A549 (cell line): ENCODE results near the gene CARMIL1. TPM values are rescaled to one million over a fixed set of nuclear protein-coding genes. Genes with fewer than 3 reads are reported as not detected.

Source experiments
- ATAC-seq, 2 experiments: fragments of 200-7000 bp in 1 of 2; fragments of >200 bp in 1 of 2; cut with Nextera tagmentation in 1 of 2; cut with Tn5 transposase in 1 of 2; 3 replicates each; pipeline versions ENCODE4 v1.8.0 to v1.9.1; 2018 to 2020; ENCODE audit warnings: mild to moderate bottlenecking in 1 of 2, moderate library complexity in 1 of 2
- CTCF ChIA-PET: fragments of 300-600 bp; sonication (Branson Sonifier 250); formaldehyde crosslinking; extraction: SDS; loops from one replicate; lab custom pipeline; 2021; ENCODE audit warnings: antibody characterized with exemption, inconsistent platforms; lab: Yijun Ruan, JAX
- POLR2A ChIA-PET: fragments of 350-600 bp; formaldehyde crosslinking; extraction: SDS; loops from one replicate; lab custom pipeline; 2021; ENCODE audit warnings: antibody characterized with exemption, inconsistent platforms; lab: Yijun Ruan, JAX
- DNase-seq, 2 experiments: peaks; one replicate each; pipeline versions ENCODE4 v3.0.0 to v3.0.0-alpha.2; 2011 to 2016; ENCODE audit warnings: low read depth in 1 of 2, low spot score in 1 of 2
- FAIRE-seq: peaks from 2 replicates; lab custom pipeline; 2011; peaks lifted over from hg19 to GRCh38; lab: Jason Lieb, UNC
- H3K27ac ChIP-seq, 2 experiments: fragments of >200 bp; sonication (Bioruptor Twin); formaldehyde crosslinking; 3 replicates each; pipeline ENCODE4 v1.5.1; 2016 to 2017
- H3K4me1 ChIP-seq: fragments of >200 bp; sonication (Bioruptor Twin); formaldehyde crosslinking; 3 replicates; pipeline ENCODE4 v1.6.1; 2016
- H3K4me2 ChIP-seq: fragments of >200 bp; sonication (Bioruptor Twin); formaldehyde crosslinking; 3 replicates; pipeline ENCODE4 v1.6.1; 2016
- H3K4me3 ChIP-seq: fragments of >200 bp; sonication (Bioruptor Twin); formaldehyde crosslinking; 3 replicates; pipeline ENCODE4 v1.5.1; 2016
- H3K9me3 ChIP-seq: fragments of >200 bp; sonication (Bioruptor Twin); formaldehyde crosslinking; 3 replicates; pipeline ENCODE4 v1.6.1; 2016
- CBX2 ChIP-seq: fragments of 200-600 bp; sonication (generic); IDR thresholded peaks from 2 replicates; pipeline ENCODE4 v1.6.1; 2016; ENCODE audit warnings: low read depth, mild to moderate bottlenecking, borderline replicate concordance
- CTCF ChIP-seq: fragments of >200 bp; sonication (Bioruptor Twin); formaldehyde crosslinking; IDR thresholded peaks from 3 replicates; pipeline ENCODE4 v1.5.1; 2016
- E2F6 ChIP-seq: IDR thresholded peaks from 2 replicates; pipeline ENCODE4 v1.6.1; 2012; ENCODE audit warnings: low read depth, borderline replicate concordance
- ESRRA ChIP-seq: fragments of 150-350 bp; IDR thresholded peaks from 2 replicates; pipeline ENCODE4 v1.6.1; 2014; ENCODE audit warnings: mild to moderate bottlenecking, low read length, borderline replicate concordance
- FOSB ChIP-seq: fragments of 250-450 bp; sonication (Bioruptor Pico); IDR thresholded peaks from 2 replicates; pipeline ENCODE4 v1.5.0; 2020; ENCODE audit warnings: mild to moderate bottlenecking, moderate library complexity
- FOXS1 ChIP-seq: fragments of 250-450 bp; sonication (Bioruptor Pico); IDR thresholded peaks from 2 replicates; pipeline ENCODE4 v1.5.0; 2020; ENCODE audit warnings: mild to moderate bottlenecking, moderate library complexity
- HDAC2 ChIP-seq: fragments of 200-600 bp; sonication (generic); IDR thresholded peaks from 2 replicates; pipeline ENCODE4 v1.6.1; 2016
- HOXA7 ChIP-seq: fragments of 250-450 bp; sonication (Bioruptor Pico); IDR thresholded peaks from 2 replicates; pipeline ENCODE4 v1.5.0; 2020; ENCODE audit warnings: mild to moderate bottlenecking, moderate library complexity
- HOXB5 ChIP-seq: fragments of 250-450 bp; sonication (Bioruptor Pico); IDR thresholded peaks from 2 replicates; pipeline ENCODE4 v1.5.0; 2020; ENCODE audit warnings: mild to moderate bottlenecking, moderate library complexity
- JUN ChIP-seq, 2 experiments: fragments of >200 bp; sonication (Bioruptor Twin); formaldehyde crosslinking; IDR thresholded peaks; 2 replicates in 1 of 2; 3 replicates in 1 of 2; pipeline ENCODE4 v1.6.1; 2016 to 2017
- JUNB ChIP-seq: fragments of >200 bp; sonication (Bioruptor Twin); formaldehyde crosslinking; IDR thresholded peaks from 2 replicates; pipeline ENCODE4 v1.6.1; 2016
- KDM1A ChIP-seq: fragments of 200-600 bp; sonication (generic); IDR thresholded peaks from 2 replicates; pipeline ENCODE4 v1.6.1; 2016; ENCODE audit warnings: low read depth, mild to moderate bottlenecking
- MAFK ChIP-seq: fragments of 450-650 bp; IDR thresholded peaks from 2 replicates; pipeline ENCODE4 v1.6.1; 2014; ENCODE audit not compliant: partially characterized antibody
- MAZ ChIP-seq: fragments of 150-350 bp; IDR thresholded peaks from 2 replicates; pipeline ENCODE4 v1.6.1; 2014; ENCODE audit warnings: antibody characterized with exemption, low read depth, low read length, borderline replicate concordance
- NPAS2 ChIP-seq: fragments of 250-450 bp; sonication (Bioruptor Pico); IDR thresholded peaks from 2 replicates; pipeline ENCODE4 v1.8.0; 2022; ENCODE audit warnings: mild to moderate bottlenecking, moderate library complexity, borderline replicate concordance
- NR3C1 ChIP-seq: fragments of >200 bp; sonication (Bioruptor Twin); formaldehyde crosslinking; IDR thresholded peaks from 3 replicates; pipeline ENCODE4 v1.6.1; 2017
- PHF8 ChIP-seq: fragments of 200-600 bp; sonication (generic); IDR thresholded peaks from 2 replicates; pipeline ENCODE4 v1.6.1; 2016; ENCODE audit warnings: low read depth, mild to moderate bottlenecking, antibody characterized with exemption, moderate library complexity, borderline replicate concordance
- POLR2AphosphoS2 ChIP-seq: conservative IDR thresholded peaks from 2 replicates; pipeline ENCODE4 v1.6.1; 2012; ENCODE audit warnings: low read length, improper control_type of control experiment, inconsistent platforms
- RCOR1 ChIP-seq: fragments of 150-350 bp; IDR thresholded peaks from 2 replicates; pipeline ENCODE4 v1.6.1; 2014; ENCODE audit warnings: antibody characterized with exemption, low read length, low read depth
- REST ChIP-seq: fragments of 200-600 bp; sonication (generic); IDR thresholded peaks from 2 replicates; pipeline ENCODE4 v1.6.1; 2016; ENCODE audit warnings: antibody characterized with exemption, mild to moderate bottlenecking, moderate library complexity
- RFX5 ChIP-seq: fragments of 450-650 bp; IDR thresholded peaks from 2 replicates; pipeline ENCODE4 v1.7.1; 2014; ENCODE audit warnings: antibody characterized with exemption, mild to moderate bottlenecking, moderate library complexity
- ZSCAN20 ChIP-seq: fragments of 250-450 bp; sonication (Bioruptor Pico); IDR thresholded peaks from 2 replicates; pipeline ENCODE4 v1.8.0; 2022; ENCODE audit warnings: mild to moderate bottlenecking, moderate library complexity
- WGBS: methylation state at CpG from one replicate; pipeline ENCODE4 v1.1.6; 2017; ENCODE audit errors: missing lambda C conversion rate; 5-methylcytosine and 5-hydroxymethylcytosine counted together
- polyA plus RNA-seq, 4 experiments: library from polyadenylated mRNA; depleted of rRNA in 3 of 4; stranded (reverse); fragments of >200 nt; fragmentation: RNase III in 1 of 4; extraction: RNeasy Plus Mini Kit Qiagen cat#74134 plus additional on column Dnase treatment in 1 of 4; gene quantifications; 2 replicates in 3 of 4; 3 replicates in 1 of 4; pipeline ENCODE4 v1.2.3, GENCODE V29; 2011 to 2017
- TF ChIP-seq, protein P1 (sequence below): fragments of 250-450 bp; sonication (Bioruptor Pico); IDR thresholded peaks from 2 replicates; pipeline ENCODE4 v1.5.0; 2020; ENCODE audit warnings: low read depth, mild to moderate bottlenecking, moderate library complexity

The CARMIL1 gene
- polyA plus RNA-seq, 2 of the 4 experiments (the other 2 are of a cell fraction): 11.5 to 11.8 TPM

DNA sequence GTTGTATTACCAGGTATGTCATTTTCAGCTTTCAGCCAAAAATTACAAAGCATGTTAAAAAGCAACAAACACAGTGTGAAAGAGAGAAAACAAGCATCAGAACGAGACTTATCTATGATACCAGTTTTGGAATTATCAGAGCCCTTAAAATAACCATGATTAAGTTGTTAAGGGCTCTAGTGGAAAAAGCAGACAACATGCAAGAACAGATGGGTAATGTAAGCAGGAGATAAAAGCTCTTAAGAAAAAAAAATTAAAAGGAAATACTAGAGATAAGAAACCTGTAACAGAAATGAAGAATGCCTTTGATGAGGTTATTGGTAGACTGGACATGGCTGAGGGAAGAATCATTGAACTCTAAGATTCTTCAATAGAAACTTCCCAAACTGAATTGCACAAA is 245.4 kb downstream of the CARMIL1 start:
- Histone ChIP-seq H3K4me3 (no peak overlapping the region), H3K4me2 (no peak overlapping the region), H3K27ac (no peak overlapping the region), H3K4me1 (no peaks in the 10 kb centered on the region), H3K9me3 (no peaks in the 10 kb centered on the region)
- DNase-seq: no peak
- FAIRE-seq: no peak
- TF ChIP-seq MAZ (no peak), RCOR1 (no peak), KDM1A (no peak), E2F6 (no peak)
- 71% methylated on average over 1 of the region's 1 CpG for WGBS
- ChIA-PET CTCF (interaction anchor here (0.7 kb wide), 1 partner anchor 11 kb away, joined by 3 read pairs; no protein-coding TSS in a partner anchor), POLR2A (no interaction called here)
- no peak for ATAC-seq

GRCh38 chr6:25525078-25525477 is 245.9 kb downstream of the CARMIL1 start:
- DNase-seq: no peak
- no peak overlapping the region for H3K4me2 ChIP-seq
- 81% methylated on average over 3 of the region's 3 CpGs for WGBS
- no peaks in the 10 kb centered on the region for H3K9me3 ChIP-seq
- H3K4me3 ChIP-seq: no peak overlapping the region
- POLR2A ChIA-PET: no interaction called here
- no peak for ATAC-seq
- no peak for TF ChIP-seq CTCF
- no peak for TF ChIP-seq NR3C1
- TF ChIP-seq JUNB: no peak
- no peak for TF ChIP-seq PHF8
- TF ChIP-seq HDAC2: no peak
- no peak for TF ChIP-seq MAFK
- TF ChIP-seq HOXA7 (CRISPR knock-in tag): no peak
- no peak for TF ChIP-seq RFX5
- no peak for TF ChIP-seq RCOR1
- no peak for TF ChIP-seq REST
- TF ChIP-seq HOXB5 (CRISPR knock-in tag): no peak
- TF ChIP-seq NPAS2: no peak
- TF ChIP-seq, all 56 proteins: peak for 0
- Histone ChIP-seq H3K4me1 (no peaks in the 10 kb centered on the region), H3K27ac (no peak overlapping the region)
- CTCF ChIA-PET: no interaction called here
- FAIRE-seq: no peak

- 93% methylated on average over 5 of the region's 5 CpGs for WGBS
- no peaks in the 10 kb centered on the region for H3K9me3 ChIP-seq
- CTCF ChIA-PET: interaction anchor here (0.9 to 1.6 kb wide), 3 partner anchors 13 to 256 kb away, joined by 3 to 4 read pairs (median 3); partner anchors contain the start of gene CARMIL1
- no peak overlapping the region for H3K27ac ChIP-seq
- TF ChIP-seq NR3C1 (no peak), ZSCAN20 (CRISPR knock-in tag) (no peak), KDM1A (no peak), ESRRA (no peak), POLR2AphosphoS2 (no peak), HDAC2 (no peak), FOSB (CRISPR knock-in tag) (no peak), JUN (IDR thresholded peaks at IDR 0.05) (no peak), FOXS1 (no peak), CBX2 (no peak), NPAS2 (no peak)
- TF ChIP-seq, protein P1, sequence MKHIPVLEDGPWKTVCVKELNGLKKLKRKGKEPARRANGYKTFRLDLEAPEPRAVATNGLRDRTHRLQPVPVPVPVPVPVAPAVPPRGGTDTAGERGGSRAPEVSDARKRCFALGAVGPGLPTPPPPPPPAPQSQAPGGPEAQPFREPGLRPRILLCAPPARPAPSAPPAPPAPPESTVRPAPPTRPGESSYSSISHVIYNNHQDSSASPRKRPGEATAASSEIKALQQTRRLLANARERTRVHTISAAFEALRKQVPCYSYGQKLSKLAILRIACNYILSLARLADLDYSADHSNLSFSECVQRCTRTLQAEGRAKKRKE: no peak
- TF ChIP-seq, all 56 proteins: peak for 0
- ATAC-seq (no peak), FAIRE-seq (no peak), DNase-seq (no peak)
- POLR2A ChIA-PET: no interaction called here
- H3K4me1 ChIP-seq: no peaks in the 10 kb centered on the region
- no peak overlapping the region for H3K4me3 ChIP-seq
- no peak overlapping the region for H3K4me2 ChIP-seq
Observed at GRCh38 chr6:25534942-25535631, 255.9 kb downstream of the CARMIL1 start.
